MM.1S (cell line): Measurements from ENCODE around the gene SLC40A1.

Source experiments
- EZH2 ChIP-seq: fragments of 300-600 bp; sonication (generic); optimal IDR thresholded peaks from 2 replicates; pipeline ENCODE3; 2017; ENCODE audit warnings: low read depth, mild to moderate bottlenecking, antibody characterized with exemption, low read length, mixed read lengths
- EZH2phosphoT487 ChIP-seq: fragments of 300-600 bp; sonication (generic); IDR thresholded peaks from 2 replicates; pipeline ENCODE4 v1.6.1; 2018; ENCODE audit warnings: antibody characterized with exemption, low read length
- TF ChIP-seq, protein P1 (sequence below): fragments of 300-600 bp; sonication (generic); IDR thresholded peaks from 2 replicates; pipeline ENCODE4 v1.5.1; 2016; ENCODE audit warnings: antibody characterized with exemption, low read length, mixed read lengths

DNA sequence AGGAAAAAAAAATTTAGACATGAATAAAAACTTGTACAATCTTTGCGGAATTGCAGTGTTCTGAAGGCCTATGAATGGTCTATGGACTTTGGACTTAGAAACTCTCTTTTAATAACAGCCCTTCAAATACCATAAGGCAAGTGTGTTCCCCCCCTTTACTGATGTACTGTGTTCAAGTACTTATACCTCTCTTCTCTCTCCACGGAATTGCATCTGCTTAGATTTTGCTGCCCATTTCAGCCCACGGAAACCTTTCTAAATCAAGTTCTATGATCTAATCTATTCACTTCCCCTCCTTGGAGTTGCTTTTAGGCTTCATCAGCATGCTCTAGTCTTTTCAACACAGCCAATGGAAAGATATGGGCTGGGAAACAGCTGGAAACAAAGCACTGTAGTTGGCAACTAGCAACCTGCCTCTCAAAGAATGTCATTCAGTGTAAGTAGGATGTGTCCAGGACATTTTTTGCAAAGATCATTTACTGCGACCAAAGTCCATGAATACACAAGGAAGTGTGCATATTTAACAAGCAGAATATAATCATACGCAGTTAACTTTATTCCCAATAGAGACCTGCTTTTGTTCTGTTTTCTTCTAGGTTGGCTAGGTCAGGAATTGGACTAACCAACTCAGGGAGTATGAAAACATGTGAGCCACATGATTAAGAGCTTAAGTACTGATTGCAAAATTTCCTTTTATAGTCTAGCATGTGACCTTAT is 58.0 kb downstream of the SLC40A1 start:
- TF ChIP-seq, protein P1, sequence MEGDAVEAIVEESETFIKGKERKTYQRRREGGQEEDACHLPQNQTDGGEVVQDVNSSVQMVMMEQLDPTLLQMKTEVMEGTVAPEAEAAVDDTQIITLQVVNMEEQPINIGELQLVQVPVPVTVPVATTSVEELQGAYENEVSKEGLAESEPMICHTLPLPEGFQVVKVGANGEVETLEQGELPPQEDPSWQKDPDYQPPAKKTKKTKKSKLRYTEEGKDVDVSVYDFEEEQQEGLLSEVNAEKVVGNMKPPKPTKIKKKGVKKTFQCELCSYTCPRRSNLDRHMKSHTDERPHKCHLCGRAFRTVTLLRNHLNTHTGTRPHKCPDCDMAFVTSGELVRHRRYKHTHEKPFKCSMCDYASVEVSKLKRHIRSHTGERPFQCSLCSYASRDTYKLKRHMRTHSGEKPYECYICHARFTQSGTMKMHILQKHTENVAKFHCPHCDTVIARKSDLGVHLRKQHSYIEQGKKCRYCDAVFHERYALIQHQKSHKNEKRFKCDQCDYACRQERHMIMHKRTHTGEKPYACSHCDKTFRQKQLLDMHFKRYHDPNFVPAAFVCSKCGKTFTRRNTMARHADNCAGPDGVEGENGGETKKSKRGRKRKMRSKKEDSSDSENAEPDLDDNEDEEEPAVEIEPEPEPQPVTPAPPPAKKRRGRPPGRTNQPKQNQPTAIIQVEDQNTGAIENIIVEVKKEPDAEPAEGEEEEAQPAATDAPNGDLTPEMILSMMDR, result no peak
- no peak for TF ChIP-seq EZH2
- TF ChIP-seq EZH2phosphoT487, result no peak
